Measurements from ENCODE around the gene CRYGN.

GRCh38 chr7:151437866-151438516 lies 1.9 kb downstream of the CRYGN start:
- TF ChIP-seq POLR2A (IDR thresholded peaks at IDR 0.05) (no peak), CTCF (IDR thresholded peaks at IDR 0.05) (no peak)
